ENCODE data around the gene NUDT13.
"Not testable (repeated sequence)": the region's sequence is repeated elsewhere in the genome, so short reads cannot be mapped to it uniquely, and the experiment has no call there.

- TF ChIP-seq, protein P1, sequence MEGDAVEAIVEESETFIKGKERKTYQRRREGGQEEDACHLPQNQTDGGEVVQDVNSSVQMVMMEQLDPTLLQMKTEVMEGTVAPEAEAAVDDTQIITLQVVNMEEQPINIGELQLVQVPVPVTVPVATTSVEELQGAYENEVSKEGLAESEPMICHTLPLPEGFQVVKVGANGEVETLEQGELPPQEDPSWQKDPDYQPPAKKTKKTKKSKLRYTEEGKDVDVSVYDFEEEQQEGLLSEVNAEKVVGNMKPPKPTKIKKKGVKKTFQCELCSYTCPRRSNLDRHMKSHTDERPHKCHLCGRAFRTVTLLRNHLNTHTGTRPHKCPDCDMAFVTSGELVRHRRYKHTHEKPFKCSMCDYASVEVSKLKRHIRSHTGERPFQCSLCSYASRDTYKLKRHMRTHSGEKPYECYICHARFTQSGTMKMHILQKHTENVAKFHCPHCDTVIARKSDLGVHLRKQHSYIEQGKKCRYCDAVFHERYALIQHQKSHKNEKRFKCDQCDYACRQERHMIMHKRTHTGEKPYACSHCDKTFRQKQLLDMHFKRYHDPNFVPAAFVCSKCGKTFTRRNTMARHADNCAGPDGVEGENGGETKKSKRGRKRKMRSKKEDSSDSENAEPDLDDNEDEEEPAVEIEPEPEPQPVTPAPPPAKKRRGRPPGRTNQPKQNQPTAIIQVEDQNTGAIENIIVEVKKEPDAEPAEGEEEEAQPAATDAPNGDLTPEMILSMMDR (IDR thresholded peaks at IDR 0.05): not testable (repeated sequence)
- not testable (repeated sequence) for TF ChIP-seq POLR2A (IDR thresholded peaks at IDR 0.05)
These were observed 1.8 kb downstream of the NUDT13 start for GRCh38 chr10:73112032-73112431.

Measured in testis (tissue), 2 donors.